Sigmoid colon (tissue), 4 donors: ENCODE results near the gene C9.

Experiments used
- CTCF ChIP-seq, 4 experiments: fragments of 450-650 bp in 3 of 4; fragments of 200-600 bp in 1 of 4; IDR thresholded peaks; one replicate each; pipeline ENCODE4 v1.5.1; 2016 to 2019; ENCODE audit warnings: antibody characterized with exemption in 4 of 4, mild to moderate bottlenecking in 3 of 4, moderate library complexity in 2 of 4
- POLR2AphosphoS5 ChIP-seq, 4 donors: sonication (generic); formaldehyde crosslinking; IDR thresholded peaks; one replicate each; pipeline ENCODE4 v1.6.1; 2017; ENCODE audit warnings: antibody characterized with exemption in 4 of 4

GRCh38 chr5:39337252-39337915 lies 26.9 kb downstream of the C9 start:
- TF ChIP-seq CTCF (IDR thresholded peaks at IDR 0.05) (no peak), POLR2AphosphoS5 (IDR thresholded peaks at IDR 0.05) (no peak)
